HG03520 (cell line): Measurements from ENCODE around the gene TRMT44.
A peak's percentile ranks its signal among the peaks of the same experiment; 100 is the strongest.

Experiments
- ATAC-seq: cut with Tn5 transposase; IDR thresholded peaks from one replicate; pipeline ENCODE4 v1.9.1; 2021; ENCODE audit warnings: mild to moderate bottlenecking, moderate library complexity; ENCODE audit not compliant: unreplicated experiment

TRMT44 gene

DNA sequence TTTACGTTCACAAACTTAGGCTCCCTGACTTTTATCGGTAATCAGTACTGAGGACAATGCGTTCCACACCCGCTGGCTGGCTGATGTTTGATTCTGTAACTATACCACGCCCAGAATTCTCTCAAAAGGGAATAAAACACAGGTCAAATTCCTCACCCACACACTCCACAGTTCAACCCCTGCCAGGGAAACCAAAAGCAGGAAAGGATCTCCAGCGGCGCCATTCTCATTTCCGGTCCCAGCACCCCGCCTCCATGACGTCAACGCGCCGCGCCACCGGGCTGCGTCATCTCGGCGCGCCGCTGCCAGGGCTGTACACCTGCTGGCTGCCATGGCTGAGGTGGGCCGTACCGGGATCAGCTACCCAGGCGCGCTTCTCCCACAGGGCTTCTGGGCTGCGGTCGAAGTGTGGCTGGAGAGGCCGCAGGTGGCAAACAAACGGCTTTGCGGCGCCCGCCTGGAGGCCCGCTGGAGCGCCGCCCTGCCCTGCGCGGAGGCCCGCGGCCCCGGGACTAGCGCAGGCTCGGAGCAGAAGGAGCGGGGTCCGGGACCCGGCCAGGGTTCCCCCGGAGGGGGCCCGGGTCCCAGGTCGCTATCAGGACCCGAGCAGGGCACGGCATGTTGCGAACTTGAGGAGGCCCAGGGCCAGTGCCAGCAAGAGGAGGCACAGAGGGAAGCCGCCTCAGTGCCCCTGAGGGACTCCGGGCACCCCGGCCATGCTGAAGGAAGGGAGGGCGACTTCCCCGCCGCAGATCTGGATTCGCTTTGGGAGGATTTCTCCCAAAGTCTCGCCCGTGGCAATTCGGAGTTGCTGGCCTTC is at the start of gene TRMT44, which contains the start of gene ACOX3:
TSS of gene TRMT44 (plus strand) at position 286 of the 820 bp plus-strand sequence. CDS start at position 332, 46 bp downstream.
TSS of gene ACOX3 (minus strand) at position 232 of the 820 bp plus-strand sequence. CDS start 24,202 bp downstream, outside the sequence.
- ATAC-seq = peak; percentile 79

DNA sequence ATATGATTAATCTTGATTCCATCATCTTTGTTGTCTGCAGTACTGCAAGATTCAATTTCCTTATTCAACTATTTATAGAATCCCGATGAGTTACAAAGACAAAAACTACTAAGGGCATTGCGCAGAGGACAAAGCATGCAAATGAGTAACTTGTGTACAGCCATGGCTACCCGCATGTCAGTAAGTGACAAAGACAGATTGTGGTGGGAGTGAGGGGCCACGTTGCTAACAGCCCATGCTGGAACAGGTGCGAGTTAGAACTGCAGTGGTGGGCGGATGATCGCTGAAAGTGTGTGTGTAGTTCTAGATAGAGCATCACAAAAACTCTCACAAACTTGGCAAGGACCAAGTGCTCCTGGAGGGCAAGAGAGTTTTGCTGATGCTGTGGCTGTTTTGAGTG is 49.5 kb upstream of the TRMT44 start:
- ATAC-seq = no peak

DNA sequence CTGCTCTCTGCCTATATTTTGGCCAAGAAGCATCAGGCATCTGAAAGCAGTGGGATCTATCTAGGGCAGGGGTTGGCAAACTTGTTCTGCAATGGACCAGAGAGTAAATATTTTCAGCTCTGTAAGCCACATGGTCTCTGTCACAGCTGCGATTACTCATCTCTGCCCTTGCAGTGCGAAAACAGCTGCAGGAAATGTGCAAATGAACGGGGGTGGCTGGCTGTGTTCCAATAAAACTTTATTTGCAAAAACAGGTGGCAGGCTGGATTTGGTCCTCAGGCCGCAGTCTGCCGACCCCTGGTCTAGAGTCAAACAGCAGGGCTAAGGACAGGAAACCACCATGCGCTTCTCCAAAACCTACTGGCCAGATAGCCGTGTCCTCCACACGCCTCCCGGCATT is 48.6 kb upstream of the TRMT44 start:
- ATAC-seq = peak; percentile 84

DNA sequence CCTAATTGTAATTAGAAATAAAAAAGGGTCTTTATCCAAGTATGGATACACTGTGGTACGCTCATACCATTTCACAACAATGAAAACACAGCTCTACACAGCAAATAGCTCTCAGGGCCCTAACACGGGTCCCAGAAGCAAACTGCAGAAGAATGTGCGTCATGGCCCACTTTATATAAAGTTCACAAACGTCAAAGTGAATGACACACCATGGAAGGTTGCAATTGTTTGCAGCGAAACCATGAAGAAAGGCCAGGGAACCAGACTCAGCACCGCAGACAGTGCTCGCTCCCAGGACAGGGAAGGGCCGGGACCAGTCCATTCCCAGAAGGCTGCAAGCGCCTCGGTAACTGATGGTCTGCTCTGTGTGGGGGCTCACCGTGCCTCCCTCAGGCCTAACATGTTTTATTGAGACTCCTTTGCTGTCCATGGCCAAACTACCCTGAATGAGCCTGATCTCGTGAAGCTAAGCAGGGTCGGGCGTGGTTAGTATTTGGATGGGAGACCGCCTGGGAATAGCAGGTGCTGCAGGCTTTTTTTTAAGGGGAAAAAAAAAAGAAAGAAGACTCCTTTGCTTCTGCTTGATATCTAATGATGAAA is 47.9 kb upstream of the TRMT44 start:
- ATAC-seq = no peak

GRCh38 chr4:8393593-8394038 is 47.0 kb upstream of the TRMT44 start:
- no peak for ATAC-seq

DNA sequence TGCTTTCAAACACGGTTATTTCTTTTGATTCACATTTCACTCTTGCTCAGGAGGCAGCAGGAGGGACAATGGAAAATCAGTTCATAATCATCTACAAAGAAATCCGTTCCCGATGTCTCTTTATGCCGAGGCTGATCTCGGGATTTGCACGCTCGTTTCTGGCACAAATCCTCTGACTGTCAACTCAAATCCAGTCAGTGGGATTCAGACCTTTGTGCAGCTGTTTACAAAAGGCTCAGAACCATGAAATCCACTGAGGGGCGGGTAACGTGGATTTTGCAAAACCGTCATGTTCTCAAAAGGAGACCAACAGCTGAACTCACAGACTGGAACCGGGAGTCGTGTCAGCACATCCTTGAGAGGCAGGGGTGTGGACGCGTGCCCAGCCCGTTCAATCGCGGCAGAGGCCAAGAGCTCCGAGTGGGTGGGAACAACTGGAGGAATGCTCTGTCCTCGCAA is 46.5 kb upstream of the TRMT44 start:
- ATAC-seq = no peak

- no peak for ATAC-seq
Measured at GRCh38 chr4:8394806-8395205, 45.8 kb upstream of the TRMT44 start.

DNA sequence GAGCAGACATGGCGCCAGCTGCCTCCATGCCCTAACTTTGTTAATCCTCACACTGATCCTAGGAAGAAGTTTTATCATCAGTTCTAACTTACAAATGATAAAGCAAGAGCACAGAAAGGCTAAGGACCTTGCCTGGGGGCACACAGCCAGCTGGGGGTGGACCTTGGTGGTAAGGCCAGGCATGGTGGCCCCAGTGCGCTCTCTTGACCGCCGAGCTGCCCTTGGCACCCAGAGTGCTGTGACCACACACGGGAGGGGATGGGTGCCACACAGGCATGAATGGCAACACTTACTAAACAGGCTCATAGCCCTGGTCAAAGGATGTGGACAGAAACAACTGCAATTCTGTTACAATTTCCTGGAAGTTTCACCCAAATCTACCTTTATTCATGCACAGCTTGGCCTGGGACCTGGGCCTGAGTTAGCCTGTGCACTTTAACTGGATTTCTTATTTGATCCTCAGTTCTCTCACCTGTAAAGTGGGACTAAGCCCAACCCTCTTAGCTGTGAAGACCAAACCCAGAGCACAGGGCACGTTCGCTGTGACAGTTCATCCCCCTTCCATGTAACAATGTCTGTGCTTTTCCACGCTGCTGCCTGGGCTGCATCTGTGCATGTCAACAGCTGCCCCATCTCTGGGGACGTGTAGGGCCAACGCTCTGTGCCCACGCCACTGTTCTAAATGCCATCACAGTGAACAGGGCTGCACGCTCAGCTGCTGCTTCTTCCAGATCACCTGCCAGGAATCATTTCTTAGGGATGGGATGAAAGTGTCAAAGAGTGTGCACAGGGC is 44.9 kb upstream of the TRMT44 start:
- no peak for ATAC-seq

GRCh38 chr4:8396762-8397406 is 43.7 kb upstream of the TRMT44 start:
- no peak for ATAC-seq

DNA sequence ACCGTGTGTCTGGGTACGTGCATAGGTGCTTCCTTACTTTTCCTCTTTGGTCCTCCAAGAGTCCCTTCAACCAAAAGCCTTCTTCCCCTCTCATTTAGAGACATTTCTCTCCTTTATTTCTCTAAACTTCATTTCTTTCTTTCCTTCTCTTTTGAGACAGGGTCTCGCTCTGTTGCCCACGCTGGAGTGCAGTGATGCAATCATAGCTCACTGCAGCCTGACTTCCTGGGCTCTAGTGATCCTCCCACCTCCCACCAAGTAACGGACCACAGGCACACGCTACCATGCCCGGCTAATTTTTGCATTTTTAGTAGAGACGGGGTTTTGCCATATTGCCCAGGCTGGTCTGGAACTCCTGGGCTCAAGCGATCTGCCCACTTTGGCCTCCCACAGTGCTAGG is 42.2 kb upstream of the TRMT44 start:
- ATAC-seq = no peak

DNA sequence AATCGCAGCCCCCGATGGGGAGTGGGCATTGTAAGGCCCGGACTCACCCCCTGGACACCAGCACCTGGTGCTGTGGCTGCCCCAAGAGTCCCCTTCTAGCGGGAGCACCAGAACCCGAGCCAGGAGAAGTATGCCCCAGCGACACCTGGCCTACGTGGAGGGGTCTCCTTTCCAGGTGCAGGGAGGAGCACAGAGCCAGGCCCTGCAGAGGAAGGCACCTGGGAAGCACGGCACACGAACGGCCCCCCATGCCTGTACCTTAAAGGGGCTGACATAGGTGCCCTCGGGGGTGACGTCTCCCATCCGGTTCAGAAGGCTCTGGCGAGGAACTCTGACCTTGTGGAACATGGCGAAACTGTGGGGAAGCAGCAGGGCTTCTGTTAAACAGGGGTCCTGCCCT is 41.3 kb upstream of the TRMT44 start:
- no peak for ATAC-seq

DNA sequence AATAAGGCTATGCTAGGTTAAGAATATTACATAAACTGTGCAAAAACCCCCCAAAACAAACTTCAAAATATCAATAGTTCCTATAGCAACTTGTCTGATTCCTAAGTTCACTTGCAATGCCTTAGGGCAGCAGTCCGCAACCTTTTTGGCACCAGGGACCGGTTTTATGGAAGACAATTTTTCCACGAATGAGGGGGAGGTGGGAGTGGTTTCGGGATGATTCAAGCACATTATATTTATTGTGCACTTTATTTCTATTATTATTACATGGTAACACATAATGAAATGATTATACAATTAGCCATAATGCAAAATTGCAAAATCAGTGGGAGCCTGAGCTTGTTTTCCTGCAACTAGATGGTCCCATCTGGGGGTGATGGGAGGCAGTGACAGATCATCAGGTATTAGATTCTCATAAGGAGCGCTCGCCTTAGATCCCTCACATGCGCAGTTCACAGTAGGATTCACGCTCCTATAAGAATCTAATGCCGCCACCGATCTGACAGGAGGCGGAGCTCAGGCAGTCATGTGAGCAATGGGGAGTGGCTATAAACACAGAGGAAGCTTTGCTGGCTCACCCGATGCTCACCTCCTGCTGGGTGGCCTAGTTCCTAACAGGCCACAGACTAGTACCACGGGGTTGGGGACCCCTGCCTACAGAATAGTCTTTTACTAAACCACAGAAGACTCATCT is 39.8 kb upstream of the TRMT44 start:
- no peak for ATAC-seq

DNA sequence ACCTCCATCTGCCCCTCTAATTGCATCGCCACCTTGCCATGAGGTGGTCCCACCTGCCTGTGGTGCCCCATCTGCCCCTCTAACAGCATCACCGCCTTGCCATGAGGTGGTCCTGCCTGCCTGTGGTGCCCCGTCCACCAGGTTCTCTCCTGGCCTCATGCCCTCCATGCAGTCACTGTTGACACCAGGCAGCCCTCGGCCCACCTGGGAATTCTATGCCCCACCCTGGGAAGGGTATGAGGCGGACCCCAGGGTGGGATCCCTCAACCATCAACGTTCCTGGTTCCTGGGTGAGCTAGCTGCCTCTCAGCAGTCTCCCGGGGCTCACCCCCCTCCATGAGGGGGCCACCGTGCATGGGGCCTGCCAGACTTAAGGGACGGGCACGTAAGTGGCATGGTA is 38.9 kb upstream of the TRMT44 start:
- no peak for ATAC-seq

DNA sequence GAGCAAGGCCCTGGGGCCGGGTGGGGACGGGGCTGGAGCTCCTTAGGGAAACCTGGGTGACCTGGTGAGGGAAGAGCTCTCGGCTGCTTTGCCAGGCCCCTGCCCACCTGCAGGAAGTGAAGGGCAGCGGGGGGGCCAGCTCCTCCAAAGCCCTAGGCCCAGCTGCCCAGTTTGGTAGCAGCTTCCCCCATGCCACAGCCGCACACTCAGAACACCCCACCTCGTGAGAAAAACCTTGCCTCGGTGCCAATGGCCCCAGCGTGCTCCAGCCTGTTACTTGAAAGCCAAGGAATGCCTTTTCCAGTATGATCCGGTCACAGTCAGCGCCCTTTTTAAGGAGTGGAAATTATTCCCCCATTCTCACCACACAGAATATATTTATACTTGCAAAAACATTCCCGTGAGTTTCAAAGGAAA is 38.4 kb upstream of the TRMT44 start:
- no peak for ATAC-seq

DNA sequence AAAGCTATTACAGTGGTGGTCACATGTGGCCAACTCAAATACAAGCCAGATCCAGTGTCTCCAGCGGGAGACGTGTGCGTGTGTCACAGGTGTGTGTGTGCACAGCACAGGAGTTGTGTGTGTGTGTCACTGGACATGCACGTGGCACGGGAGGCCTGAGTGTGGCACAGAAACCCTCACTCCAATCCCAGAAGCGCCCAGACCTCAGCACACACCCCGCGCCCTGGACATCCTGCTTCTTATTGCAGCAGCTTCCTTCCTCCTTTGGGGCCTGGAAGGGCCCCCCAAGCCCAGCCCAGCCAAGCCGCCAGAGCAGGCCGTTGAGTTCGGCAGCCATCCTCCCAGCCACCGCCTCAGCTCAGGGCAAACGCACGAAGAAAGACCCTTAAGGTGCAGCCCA is 37.9 kb upstream of the TRMT44 start:
- no peak for ATAC-seq

DNA sequence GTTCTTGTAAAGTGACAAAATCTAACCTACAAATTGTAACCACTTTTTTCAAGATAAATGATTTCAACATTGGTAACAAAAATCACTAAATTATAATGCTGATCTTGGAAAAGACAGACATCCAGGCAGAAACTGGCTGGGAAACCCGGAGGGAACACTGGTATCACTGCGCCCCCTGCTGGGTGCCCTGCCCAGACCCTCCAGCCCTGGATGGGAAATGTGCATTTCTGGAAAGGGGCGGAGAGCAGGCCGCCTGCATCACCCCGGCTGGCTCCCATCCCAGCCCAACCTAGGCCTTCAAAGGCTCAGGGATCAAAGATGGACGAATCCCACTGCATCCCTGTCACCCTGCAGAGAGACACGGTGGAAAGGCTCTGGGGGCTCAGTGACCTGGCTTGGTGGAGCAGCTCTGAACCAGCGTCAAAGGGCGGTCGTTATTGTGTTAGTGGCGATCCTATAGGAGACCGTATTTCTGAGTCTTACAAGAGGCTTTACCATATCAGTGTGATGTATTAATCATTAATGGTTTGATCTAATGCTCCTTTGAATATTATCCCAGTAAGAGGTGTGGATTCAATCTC is 37.3 kb upstream of the TRMT44 start:
- no peak for ATAC-seq

GRCh38 chr4:8403976-8404375 is 36.6 kb upstream of the TRMT44 start:
- no peak for ATAC-seq

DNA sequence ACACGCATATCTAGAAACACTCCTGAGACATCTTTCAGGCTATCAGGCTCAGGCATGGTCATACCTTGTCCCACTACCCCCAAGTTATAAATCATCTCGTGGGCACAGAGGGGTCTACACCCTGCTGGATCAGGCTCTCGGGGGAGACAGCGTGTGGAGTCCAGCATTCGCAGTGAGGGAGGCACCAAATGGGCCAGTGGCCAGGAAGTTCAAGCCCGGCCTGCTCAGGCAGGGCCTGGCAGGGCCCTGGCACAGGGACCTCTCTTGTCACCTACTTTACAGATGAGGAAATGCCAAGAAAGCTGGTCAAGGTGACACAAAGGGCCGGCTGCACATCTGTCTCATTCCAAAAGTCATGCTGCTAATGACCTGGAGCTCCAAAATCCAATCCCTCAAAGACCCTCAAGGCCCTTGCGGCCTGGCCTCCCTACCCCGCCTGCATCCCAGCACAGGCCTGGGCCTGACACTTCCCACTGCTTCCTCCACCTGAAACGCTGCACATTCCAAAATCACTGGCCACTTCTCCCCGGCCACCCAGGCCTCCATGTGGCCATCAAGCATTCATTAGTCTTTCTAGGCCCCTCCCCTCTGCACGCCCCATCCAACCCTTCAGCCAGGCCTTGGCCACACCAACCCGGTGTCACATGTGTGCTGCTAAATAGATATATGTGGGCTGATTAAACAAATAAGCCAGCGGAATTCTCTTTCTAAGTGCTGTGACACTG is 35.6 kb upstream of the TRMT44 start:
- no peak for ATAC-seq

DNA sequence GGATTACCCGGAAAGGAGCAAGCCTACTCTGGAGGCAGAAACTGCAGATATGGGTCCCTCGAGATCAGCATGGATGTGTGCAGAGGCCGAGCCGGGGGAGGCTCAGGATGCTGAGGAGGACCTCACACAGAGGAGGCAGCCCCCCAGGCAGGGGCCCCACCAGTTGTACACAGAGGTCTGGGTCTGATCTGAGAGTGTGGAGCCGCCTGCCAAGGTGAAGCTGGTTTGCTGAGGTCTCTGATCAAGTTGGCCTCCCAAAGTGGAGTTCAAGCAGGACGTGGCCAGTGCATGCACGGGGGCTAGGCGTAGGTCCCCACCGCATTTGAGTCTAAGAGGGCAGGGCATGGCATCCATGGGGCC is 35.1 kb upstream of the TRMT44 start:
- no peak for ATAC-seq
